DND-41 (cell line): ENCODE measurements around the gene MICALL2.
"Not testable (repeated sequence)": the region's sequence is repeated elsewhere in the genome, so short reads cannot be mapped to it uniquely, and the experiment has no call there.

ENCODE experiments used
- ATAC-seq: fragments of 200-7000 bp; cut with Tn5 transposase; 3 replicates; pipeline ENCODE4 v1.9.1; 2021; ENCODE audit warnings: low read depth; ENCODE audit not compliant: insufficient read depth
- DNase-seq: peaks from one replicate; pipeline ENCODE4 v3.0.0-alpha.2; 2020
- H2AFZ ChIP-seq: 2 replicates; pipeline ENCODE4 v1.6.0; 2012; ENCODE audit warnings: low read depth, low read length
- H3K27ac ChIP-seq: 2 replicates; pipeline ENCODE4 v1.5.1; 2012; ENCODE audit warnings: low read length, inconsistent platforms
- H3K27me3 ChIP-seq: fragments of 200-600 bp; sonication (generic); 2 replicates; pipeline ENCODE4 v1.6.0; 2012; ENCODE audit warnings: low read length, mild to moderate bottlenecking, inconsistent platforms; ENCODE audit not compliant: insufficient read depth, poor library complexity
- H3K36me3 ChIP-seq: 2 replicates; pipeline ENCODE4 v1.5.1; 2012; ENCODE audit warnings: low read length, inconsistent platforms; ENCODE audit not compliant: insufficient read depth
- H3K4me1 ChIP-seq: 2 replicates; pipeline ENCODE4 v1.5.1; 2012; ENCODE audit warnings: mild to moderate bottlenecking, low read length; ENCODE audit not compliant: insufficient read depth
- H3K4me2 ChIP-seq: 2 replicates; pipeline ENCODE4 v1.6.0; 2012; ENCODE audit warnings: mild to moderate bottlenecking, moderate library complexity, low read length, inconsistent platforms; ENCODE audit not compliant: insufficient read depth
- H3K4me3 ChIP-seq, 2 experiments: fragments of 200-600 bp in 1 of 2; shearing (Covaris generic) in 1 of 2; 2 replicates each; pipeline ENCODE4 v1.5.1; 2012 to 2016; ENCODE audit warnings: inconsistent platforms in 2 of 2, low read length in 2 of 2, mild to moderate bottlenecking in 2 of 2, low read depth in 1 of 2, moderate library complexity in 1 of 2
- H3K79me2 ChIP-seq: 2 replicates; pipeline ENCODE4 v1.6.0; 2012; ENCODE audit warnings: low read length, inconsistent platforms; ENCODE audit not compliant: insufficient read depth
- H3K9ac ChIP-seq: 2 replicates; pipeline ENCODE4 v1.6.0; 2012; ENCODE audit warnings: low read depth, mild to moderate bottlenecking, inconsistent platforms, low read length, moderate library complexity
- H3K9me3 ChIP-seq: 2 replicates; pipeline ENCODE4 v1.5.1; 2012; ENCODE audit warnings: low read length, moderate library complexity, mild to moderate bottlenecking, inconsistent platforms; ENCODE audit not compliant: insufficient read depth, severe bottlenecking
- H4K20me1 ChIP-seq: 2 replicates; pipeline ENCODE4 v1.6.0; 2012; ENCODE audit warnings: low read length; ENCODE audit not compliant: insufficient read depth
- EZH2 ChIP-seq: IDR thresholded peaks from 3 replicates; pipeline ENCODE4 v1.6.1; 2012; ENCODE audit warnings: borderline replicate concordance, low read depth, mild to moderate bottlenecking, moderate library complexity, low read length, inconsistent platforms; ENCODE audit not compliant: severe bottlenecking
- TF ChIP-seq, protein P1 (sequence below): IDR thresholded peaks from 2 replicates; pipeline ENCODE4 v1.5.1; 2012; ENCODE audit warnings: borderline replicate concordance, low read length, moderate library complexity, mild to moderate bottlenecking; ENCODE audit not compliant: poor library complexity, severe bottlenecking; ENCODE audit errors: extremely low read depth

MICALL2 gene

DNA sequence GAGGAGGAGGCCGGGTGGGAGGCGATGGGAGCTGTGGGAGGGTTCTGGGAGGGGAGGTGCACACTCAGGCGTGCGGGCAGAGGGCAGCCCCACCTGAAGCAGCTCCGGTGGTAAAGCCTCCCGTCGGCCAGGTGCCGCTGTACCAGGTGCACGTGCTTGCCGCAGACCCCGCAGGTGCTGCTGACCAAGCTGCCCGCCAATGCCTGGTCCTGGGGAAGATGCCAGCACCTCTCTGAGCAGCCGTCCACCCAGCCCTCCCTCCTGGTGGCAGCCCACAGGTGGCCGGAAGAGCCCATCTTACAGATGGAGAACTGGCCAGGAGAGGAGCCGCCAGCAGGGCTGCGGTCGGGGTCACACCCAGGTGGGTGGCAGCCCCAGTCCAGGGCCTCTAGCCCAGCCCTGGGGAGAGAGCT, 12.6 kb downstream of the MICALL2 start:
- H2AFZ ChIP-seq, result no peak overlapping the region
- no peak for DNase-seq
- no peak overlapping the region for H3K4me2 ChIP-seq
- no peaks in the 10 kb centered on the region for H4K20me1 ChIP-seq
- H3K27me3 ChIP-seq, result no peaks in the 10 kb centered on the region
- H3K79me2 ChIP-seq, result no peaks in the 10 kb centered on the region
- H3K36me3 ChIP-seq, result no peaks in the 10 kb centered on the region
- no peak overlapping the region for H3K9ac ChIP-seq
- no peaks in the 10 kb centered on the region for H3K4me1 ChIP-seq
- no peak; the same call in 2 of the 3 replicates for ATAC-seq
- H3K27ac ChIP-seq, result no peak overlapping the region
- H3K9me3 ChIP-seq, result no peaks in the 10 kb centered on the region
- H3K4me3 ChIP-seq, result no peak overlapping the region
- TF ChIP-seq, protein P1, sequence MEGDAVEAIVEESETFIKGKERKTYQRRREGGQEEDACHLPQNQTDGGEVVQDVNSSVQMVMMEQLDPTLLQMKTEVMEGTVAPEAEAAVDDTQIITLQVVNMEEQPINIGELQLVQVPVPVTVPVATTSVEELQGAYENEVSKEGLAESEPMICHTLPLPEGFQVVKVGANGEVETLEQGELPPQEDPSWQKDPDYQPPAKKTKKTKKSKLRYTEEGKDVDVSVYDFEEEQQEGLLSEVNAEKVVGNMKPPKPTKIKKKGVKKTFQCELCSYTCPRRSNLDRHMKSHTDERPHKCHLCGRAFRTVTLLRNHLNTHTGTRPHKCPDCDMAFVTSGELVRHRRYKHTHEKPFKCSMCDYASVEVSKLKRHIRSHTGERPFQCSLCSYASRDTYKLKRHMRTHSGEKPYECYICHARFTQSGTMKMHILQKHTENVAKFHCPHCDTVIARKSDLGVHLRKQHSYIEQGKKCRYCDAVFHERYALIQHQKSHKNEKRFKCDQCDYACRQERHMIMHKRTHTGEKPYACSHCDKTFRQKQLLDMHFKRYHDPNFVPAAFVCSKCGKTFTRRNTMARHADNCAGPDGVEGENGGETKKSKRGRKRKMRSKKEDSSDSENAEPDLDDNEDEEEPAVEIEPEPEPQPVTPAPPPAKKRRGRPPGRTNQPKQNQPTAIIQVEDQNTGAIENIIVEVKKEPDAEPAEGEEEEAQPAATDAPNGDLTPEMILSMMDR, result no peak
- TF ChIP-seq EZH2, result no peak

DNA sequence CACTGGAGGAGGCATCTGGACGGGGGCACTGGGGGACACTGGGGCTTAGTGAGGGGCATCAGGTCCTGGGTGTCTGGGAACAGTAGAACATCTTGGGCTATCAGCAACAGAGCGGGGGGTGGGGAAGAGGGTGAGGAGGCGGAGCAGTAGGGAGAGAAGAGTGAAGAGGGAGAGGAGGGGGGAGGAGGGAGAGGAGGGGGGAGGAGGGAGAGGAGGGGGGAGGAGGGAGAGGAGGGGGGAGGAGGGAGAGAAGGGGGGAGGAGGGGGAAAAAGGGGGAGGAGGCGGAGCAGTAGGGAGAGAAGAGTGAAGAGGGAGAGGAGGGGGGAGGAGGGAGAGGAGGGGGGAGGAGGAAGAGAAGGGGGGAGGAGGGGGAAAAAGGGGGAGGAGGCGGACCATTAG, 13.2 kb downstream of the MICALL2 start:
- not testable (repeated sequence) for H3K79me2 ChIP-seq, H3K27me3 ChIP-seq, H3K9me3 ChIP-seq, H3K4me2 ChIP-seq, H3K9ac ChIP-seq, H3K27ac ChIP-seq, H3K4me3 ChIP-seq, H4K20me1 ChIP-seq, H3K36me3 ChIP-seq, H2AFZ ChIP-seq, H3K4me1 ChIP-seq
- ATAC-seq, result 0 out of 3 replicates have a peak, but pooled peaks have one; percentile 21
- DNase-seq, result peak; percentile 19

DNA sequence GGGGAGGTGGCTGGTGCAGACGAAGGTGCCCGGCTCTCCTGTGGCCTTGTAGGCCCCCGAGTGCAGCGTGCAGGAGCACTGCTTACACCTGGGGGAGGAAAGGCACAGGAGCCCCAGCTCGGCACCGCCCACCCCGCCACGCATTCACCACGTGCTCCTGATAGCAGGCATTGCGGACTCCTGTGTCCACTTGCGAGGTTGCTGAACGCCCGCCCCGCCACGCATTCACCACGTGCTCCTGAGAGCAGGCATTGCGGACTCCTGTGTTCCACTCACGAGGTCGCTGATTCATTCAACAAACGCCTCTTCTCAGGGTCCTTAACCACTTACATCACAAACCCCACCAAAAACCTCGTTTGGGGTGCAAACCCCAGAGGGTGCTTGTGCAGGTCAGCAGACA, 13.9 kb downstream of the MICALL2 start:
- H2AFZ ChIP-seq, result no peak overlapping the region
- no peaks in the 10 kb centered on the region for H3K79me2 ChIP-seq
- TF ChIP-seq EZH2, result no peak
- TF ChIP-seq, protein P1, result no peak
- H3K4me3 ChIP-seq, result no peak overlapping the region
- no peaks in the 10 kb centered on the region for H3K9me3 ChIP-seq
- H3K9ac ChIP-seq, result no peak overlapping the region
- H3K4me2 ChIP-seq, result no peak overlapping the region
- H3K4me1 ChIP-seq, result no peaks in the 10 kb centered on the region
- no peaks in the 10 kb centered on the region for H3K27me3 ChIP-seq
- ATAC-seq, result no peak
- H3K36me3 ChIP-seq, result no peaks in the 10 kb centered on the region
- H3K27ac ChIP-seq, result no peak overlapping the region
- DNase-seq, result no peak
- H4K20me1 ChIP-seq, result no peaks in the 10 kb centered on the region

DNA sequence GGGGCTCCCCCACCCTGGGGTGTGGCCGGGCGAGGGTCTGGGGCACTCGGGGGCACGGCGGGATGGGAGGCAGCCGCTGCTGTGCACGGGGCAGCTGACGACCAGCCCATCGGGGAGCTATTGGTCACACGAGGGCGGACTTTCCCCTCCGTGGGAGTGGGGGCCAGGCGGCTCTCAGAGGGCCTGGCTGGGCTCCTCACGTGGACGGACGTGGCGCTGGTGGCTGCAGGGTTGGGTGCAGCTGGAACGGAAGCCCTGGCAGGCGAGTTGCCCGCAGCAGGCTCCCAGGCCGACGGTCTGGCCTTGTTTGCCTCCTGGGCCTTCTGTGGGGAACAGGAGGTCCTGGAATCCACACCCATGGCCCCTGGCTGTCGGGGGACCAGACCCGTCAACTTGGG, 14.3 kb downstream of the MICALL2 start:
- ATAC-seq, result no peak
- H3K27ac ChIP-seq, result no peak overlapping the region
- H2AFZ ChIP-seq, result no peak overlapping the region
- no peak overlapping the region for H3K4me3 ChIP-seq
- H3K9ac ChIP-seq, result no peak overlapping the region
- no peak for TF ChIP-seq EZH2
- TF ChIP-seq, protein P1, result no peak
- no peaks in the 10 kb centered on the region for H4K20me1 ChIP-seq
- H3K4me1 ChIP-seq, result no peaks in the 10 kb centered on the region
- no peaks in the 10 kb centered on the region for H3K27me3 ChIP-seq
- H3K36me3 ChIP-seq, result no peaks in the 10 kb centered on the region
- DNase-seq, result no peak
- no peak overlapping the region for H3K4me2 ChIP-seq
- H3K79me2 ChIP-seq, result no peaks in the 10 kb centered on the region
- H3K9me3 ChIP-seq, result no peaks in the 10 kb centered on the region
